Iris pigment epithelial cell (primary cell): ENCODE data around the gene IFNG-AS1.

ENCODE experiments used
- DNase-seq: peaks from one replicate; pipeline ENCODE4 v3.0.0-alpha.2; 2011; ENCODE audit warnings: low read depth

IFNG-AS1 gene

DNA sequence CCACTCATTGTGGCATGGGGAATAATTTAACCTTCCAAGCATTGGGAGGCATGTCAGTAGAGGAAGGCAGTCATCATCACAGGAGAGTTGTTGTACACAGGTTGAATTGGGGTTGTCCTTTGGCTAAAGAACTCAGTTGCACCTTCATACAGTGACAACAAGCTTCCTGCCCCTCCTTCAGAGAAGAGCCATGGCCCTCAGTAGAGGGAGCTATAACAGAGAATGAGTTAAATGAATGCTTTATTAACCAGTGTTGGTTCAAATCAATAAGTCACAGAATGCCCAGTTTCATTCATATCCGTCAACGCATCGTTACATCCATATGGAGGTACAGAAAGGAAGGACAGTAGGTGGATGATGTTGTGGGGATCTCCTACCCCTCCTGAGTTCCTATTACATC lies 4.8 kb downstream of the IFNG-AS1 start:
- no peak for DNase-seq

DNA sequence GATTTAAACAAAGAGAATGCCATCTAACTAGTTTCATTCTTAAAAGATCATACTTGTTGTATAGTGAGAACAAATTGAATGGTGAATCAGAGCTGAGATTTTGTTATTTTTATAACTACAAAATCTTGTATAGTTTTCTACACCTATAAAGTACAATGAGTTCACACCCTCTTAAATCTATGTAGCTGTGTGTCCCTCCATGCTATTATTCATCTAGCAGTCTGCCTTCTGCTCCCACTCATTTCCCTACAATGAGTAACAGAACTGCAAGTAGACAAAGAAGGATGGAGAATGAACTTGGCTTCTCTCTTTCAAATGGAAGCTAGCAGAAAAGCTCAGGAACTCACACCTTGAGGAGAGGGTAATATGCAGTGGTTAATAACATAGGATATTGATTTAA lies 7.1 kb downstream of the IFNG-AS1 start:
- DNase-seq, result no peak

DNA sequence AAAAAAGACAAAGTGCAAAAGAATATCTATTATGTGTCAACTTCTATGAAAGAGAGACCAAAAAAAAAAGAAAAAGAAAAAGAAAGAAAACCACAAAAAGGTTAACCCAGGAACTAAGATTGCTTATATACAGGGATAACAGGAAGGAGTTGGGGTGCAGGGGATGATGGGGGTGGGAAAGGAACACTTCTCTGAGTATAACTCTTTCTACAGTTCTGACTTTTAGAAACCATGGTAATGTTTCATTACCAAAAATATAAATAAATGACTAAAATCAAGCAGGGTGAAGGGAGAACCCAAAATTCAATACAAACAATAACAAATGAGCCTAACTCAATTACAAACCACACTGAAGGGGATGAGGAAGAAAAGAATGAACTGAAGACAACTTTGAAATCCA lies 9.1 kb downstream of the IFNG-AS1 start:
- DNase-seq, result no peak

DNA sequence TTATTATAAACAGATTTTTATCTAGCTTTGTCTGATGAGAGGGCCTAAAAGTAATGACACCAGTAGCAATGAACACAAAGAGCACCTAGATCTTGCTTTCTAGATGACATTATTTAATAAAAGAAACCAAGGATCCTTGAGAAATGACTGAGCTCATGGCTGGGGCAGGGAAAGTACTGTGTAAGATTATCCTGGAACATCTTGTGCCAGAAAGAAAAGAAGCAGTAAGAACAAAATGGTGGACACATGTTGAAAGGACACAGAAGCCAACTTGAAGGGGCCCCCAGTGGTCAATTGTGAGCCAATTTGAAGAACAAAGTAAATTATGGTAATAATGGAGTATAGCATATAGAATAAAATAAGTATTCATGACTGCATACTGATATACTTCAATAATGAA lies 10.0 kb downstream of the IFNG-AS1 start:
- DNase-seq, result no peak

DNA sequence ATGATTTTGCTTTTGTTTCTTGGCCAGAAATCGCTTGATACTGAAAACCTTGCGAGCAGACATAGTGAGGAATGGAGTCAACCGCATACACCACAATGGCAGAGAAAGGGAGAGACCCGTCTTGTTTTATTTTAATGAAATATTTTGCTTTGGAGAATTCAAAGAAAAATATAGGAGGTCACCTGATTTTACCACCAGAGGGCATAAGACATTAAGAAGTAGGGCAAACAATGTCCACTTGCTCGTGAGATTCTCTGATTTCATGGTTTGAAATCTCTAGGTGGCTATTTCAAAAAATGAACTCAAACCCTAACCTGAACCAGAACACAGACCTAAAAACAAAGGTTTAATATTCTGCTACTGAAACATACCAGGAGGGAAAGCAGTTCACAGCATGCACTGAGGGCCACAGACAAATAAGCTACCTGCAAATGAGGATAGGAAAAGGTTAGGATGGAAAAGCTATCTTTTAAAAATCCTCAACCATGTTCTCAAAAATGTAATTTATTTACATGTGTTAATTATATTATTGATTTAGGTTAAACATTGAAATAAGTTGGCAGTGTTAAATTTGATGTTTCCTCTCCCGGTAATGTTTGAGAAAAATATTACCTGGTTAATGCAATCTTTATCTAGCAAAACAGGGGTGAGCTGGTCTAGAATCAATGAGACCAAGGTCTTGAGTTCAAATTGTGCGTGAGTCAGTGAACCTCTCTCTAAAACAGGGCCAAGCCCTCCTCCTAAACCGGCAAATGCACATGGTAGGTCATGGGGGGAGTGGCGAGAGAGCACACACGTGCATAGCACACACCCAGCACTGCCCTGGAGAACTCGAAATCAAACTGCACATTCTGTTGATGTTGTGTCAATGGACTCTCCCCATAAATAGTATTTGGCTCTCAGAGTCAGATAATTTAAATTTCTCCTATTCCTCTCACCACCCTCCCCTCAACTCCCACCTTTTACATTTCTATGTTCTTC lies 12.5 kb downstream of the IFNG-AS1 start:
- peak; percentile 17 for DNase-seq

DNA sequence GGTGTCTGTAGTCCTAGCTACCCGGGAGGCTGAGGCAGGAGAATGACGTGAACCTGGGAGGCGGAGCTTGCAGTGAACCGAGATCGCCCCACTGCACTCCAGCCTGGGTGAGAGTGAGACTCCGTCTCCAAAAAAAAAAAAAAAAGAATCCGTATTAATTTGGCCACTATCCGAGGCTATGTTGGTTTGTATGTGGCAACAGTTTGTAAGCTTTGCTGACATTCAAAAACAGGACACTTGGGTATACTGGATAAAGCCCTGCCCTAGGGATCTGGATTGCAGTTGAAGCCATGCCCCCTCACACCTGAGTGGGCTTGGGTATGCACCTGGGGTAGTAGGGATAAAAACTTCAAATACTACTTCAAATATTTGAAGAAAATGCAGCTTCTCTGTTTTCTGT lies 14.5 kb downstream of the IFNG-AS1 start:
- no peak for DNase-seq

DNA sequence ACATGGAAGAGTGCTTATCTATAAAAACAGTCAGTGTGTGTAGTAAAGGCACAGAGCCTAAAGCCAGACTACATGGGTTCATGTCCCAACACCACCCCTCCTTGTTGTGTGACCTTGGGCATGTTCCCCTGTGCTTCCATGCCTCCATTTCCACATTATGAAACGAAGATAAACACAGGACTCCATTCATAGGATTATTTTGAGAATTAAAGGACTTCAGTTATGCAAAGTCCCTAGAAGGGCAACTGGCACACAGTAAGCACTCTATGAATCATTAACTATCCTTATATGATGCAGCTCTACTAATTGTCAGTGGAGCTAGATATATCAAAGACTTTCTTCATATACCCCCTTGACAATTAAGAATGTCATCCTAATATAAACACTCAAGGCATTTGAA lies 17.8 kb downstream of the IFNG-AS1 start:
- no peak for DNase-seq

DNA sequence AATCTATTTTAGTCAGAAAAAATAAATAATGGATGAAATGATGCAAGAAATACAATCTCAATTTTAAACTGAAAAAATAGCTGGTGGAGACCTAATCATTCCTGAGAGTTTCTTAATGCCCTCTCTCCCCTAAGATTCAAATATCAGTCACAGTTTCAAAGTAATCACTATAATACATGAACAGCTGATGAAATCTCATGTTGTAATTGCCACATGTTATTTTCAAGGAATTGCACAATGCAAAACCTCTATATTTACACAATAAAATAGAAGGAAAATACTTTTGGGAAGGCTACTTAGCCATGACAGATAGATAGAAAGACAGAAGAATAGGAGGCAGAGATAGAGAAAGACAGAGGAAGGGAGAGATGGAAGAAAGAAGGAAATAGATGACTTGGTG lies 18.2 kb downstream of the IFNG-AS1 start:
- peak; percentile 52 for DNase-seq

DNA sequence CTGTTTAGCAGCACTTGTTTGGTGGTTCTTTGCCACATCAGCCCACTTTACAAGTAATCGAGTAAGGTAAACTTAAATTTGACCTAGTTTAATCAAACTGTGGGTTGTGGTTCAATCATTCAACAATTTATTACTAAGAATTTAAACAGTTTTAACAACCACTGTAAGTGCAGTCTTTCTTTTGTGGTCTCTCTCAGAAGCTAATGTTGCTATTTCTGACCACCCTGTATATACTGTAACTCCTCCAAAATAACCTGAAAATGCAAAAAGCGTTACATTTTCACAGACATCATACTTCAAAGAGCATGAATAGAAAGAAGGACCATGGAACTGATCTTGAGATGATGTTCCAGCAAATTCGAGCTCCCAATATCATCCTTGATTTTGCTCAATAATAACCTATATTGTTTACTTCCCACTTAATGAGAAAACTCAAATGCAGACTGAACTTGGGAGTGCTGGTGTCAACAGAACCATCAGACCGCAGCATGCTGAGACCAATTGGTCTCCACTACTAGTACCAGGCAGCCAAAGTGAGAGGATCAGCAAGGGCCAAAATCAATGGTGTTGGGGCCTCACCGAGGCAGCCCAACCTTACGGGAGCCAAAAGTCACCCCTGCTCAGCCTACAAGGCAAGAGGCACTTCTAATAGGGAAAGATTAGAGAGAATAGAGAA lies 22.1 kb downstream of the IFNG-AS1 start:
- no peak for DNase-seq

DNA sequence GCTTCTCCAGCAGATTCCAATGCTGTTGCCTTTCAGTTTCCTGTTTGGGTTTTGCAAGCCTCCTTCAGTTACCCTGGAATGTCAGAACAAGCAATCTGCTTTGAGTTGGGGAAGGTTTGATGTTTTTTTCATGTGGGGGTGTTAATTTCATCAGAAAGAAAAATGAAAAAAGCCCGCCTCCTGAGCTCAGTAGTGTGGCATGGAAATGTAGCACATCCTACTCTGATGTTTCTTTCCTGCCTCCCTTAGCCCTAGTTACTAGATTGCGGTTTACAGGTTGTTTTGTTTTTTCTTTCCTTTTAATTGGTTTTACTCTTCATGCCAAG lies 22.6 kb downstream of the IFNG-AS1 start:
- peak; percentile 38 for DNase-seq

DNA sequence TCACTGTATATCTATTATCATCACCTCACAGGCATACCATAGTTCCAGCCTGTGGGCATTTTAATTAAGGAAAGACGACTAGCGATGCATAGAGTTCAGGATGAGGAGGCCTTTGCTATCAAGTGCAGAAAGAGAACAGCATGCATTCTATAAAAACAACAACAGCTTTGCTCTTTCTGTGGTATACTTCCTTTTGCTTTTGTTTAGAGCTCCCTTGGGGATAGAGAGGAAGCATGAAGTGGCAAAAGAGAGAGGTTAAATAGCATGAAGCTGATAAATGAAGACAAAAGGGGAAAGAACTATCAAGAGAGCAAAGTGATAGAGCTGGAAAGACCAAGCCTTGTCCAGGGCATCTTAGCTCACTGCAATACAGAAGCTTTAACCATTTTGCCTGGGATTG lies 23.5 kb downstream of the IFNG-AS1 start:
- DNase-seq, result no peak

DNA sequence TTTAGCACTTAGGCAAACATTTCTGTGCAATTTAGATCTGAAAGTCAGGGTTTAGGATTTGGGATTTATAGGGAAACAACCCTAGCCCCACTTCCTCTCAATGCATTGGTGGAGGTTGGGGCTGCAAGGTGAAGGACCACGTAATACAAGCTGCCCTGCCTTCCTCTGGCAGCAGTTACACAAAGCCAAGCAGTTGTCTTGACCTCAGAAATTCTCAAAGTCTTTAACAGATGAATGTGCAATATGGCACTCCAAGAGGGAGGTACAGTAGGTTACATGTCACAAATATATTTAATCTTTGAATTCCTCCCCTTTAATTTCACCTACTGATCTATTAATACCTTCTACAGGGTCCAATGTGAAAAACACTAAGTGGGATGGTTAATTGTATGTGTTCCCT lies 23.9 kb downstream of the IFNG-AS1 start:
- DNase-seq, result no peak

DNA sequence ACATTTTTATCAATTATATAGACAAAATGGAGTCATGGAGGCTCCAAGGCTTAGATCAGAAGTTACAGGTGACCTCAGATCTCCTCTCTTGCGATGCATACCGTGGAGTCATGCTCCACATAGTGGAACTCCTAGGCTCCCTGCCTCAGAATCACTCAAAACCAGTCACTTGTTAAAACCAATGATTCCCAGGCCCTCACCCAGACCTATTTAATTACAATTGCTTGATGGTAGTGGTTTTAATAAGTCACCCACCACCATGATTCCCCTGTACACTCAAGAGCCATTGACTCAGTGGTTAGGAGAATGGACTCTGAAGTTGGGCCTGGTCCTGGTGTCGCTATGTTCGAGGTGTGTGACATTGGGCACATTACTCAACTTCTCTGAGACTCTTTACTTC lies 26.9 kb downstream of the IFNG-AS1 start:
- DNase-seq, result no peak

DNA sequence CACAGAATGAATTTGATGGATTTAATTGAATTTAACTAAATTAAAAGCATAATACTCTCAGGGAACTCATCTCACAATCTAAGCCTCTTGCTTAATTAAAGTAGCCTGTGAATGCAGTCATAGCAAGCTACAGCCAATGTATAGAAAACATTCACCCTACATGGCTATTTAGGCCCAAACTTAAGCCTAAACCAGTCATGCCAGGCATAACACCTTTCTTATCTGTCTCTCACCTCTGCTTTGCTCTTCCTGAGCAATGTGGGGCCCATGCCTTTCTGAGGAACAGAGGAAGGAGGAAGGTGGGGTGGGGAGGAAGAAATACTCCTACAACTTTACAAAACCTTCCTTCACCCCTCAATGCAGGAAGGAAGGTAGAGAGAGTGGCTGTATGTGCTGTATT lies 29.1 kb downstream of the IFNG-AS1 start:
- no peak for DNase-seq

DNA sequence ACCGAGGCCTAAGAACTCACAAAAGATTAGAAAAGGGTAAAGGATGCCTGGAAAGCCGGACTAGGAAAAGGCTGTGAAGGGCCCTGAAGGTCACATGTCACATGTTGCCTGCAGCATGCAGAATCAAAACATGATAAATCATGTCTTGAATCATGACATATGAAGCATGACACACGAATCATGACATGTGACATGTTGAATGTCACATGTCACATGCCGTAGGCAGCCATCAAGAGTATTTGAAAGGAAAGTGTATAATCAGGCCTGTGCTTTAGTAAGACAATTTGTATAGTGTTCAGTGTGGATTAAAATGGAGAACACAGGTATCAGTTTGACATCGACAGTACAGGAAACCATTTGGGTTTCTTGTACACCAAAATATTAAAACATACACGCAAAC lies 30.8 kb downstream of the IFNG-AS1 start:
- no peak for DNase-seq

DNA sequence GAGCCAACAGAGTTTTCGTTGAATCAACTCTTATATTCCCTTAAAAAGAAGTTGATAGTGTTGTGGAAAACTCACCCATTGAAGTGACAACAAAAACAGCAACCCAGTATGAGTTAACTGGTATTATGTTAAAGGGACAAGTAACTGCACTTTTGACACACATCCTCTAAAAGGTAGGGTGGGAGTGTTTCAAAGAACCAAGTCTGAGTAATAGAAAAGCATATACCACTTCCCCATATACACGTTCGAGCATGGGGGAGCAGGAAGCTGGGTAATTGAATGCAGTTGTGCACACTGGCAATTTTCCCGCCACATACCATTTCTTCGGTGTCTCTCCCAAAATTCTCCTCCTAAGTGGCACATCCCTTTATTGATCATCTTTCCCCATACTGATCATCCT lies 31.5 kb downstream of the IFNG-AS1 start:
- no peak for DNase-seq

DNA sequence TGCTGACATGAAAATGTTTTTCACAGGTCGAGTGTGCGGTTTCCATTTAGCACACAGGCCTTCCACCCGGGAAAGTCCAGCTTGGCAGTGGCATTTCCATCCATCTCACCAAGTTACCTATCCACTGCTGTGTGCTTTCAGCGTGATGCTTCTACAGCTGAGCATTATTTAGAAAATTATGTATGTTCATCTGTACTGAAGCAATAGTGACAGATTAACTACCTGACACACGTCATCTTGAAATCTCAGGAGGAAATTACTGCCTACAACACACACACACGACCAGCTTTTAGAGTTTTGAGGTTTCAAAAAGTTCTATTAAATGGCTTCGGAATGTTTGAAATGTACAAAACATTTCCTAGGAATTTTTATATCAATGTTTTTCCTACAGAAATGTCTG lies 39.4 kb downstream of the IFNG-AS1 start:
- no peak for DNase-seq

DNA sequence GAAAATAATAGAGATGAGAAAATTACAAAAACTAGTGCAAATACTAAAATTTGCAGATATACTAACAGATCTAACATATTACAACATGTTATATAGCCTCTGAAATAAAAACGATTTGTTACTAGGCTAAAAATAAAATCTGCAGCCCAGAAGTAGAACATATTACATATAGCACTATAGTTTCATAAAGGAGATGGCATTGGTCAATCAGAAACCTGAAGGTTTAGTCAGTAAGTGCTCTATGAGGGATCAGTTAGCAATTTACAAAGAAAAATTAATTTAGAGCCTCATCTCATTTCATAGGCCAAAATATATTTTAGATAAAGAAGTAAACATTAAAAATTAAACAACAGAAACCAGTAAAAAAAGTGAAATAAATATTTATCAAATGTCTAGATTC lies 41.0 kb downstream of the IFNG-AS1 start:
- DNase-seq, result no peak

DNA sequence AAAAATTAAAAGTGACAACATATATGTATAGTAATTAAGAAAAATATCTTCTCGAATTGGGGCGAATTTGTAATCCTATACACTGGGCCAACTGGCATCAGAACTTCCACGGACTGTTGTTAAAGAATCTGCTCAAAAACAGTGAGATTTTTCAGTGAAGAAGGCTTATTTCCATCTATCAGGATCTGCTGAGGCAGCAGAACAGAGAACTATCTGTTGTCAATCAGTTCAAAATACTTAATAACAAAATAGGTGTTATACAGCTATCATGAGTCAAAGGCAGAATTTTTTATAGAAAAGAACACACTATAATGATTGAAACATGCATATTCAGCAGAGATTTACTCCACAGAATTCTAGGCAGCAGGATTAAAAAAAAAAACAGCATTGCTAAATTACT lies 41.9 kb downstream of the IFNG-AS1 start:
- no peak for DNase-seq

DNA sequence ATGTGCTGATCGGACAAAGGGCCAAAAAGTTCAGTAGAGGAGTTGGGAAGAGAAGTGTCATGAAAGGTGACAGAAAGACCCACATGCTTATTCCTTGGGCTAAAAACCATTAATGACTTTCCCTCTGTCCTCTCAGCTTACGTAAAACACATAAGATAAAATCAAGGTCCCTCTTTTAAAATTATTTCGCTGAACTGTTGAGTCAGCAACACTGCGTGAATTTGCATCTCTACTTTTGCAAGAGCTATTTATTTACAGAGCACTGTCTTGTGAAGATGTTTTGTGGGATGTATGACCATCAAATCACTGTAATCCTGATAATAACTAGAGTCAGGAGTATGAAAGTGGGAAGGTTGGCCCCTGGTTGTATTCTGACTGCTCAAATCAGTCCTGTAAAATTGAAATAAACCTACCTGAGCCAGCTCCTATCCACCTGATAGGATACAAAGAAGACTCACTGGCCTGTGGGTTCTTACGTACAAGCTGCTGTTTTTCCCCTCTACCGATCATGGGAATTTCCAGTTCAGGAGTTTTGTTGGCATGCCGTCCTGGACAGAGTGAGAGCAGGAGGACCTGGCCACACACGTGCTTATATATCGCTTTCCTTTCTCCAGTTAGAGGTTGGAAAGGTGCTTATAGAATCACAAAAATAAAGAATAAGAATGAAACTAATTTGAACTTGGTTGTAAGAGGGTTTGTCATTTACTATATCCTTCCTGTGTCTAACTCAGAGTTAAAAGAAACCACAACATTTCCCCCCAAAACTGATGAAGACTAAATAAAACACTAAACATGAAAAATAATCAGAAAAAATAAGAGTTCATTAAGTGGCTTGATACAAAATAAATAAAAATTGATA lies 42.9 kb downstream of the IFNG-AS1 start:
- no peak for DNase-seq

DNA sequence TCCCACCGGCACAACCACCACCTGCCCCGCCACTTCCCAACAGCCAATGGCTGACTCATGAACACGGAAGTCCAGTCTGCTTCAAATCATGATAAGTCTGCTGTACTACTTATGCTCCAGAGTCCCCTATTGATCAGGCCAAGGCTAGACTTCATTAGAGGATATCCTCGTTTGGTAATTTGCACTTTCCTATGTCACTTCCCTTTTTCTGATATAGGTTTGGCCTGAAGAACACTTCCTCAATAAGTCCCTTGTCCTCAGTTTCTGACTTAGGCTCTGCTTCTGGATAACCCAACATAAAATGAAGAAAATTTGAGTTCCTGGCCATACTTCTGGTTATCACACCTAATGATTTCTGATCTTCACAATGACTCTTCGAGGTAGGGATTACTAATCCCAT lies 45.3 kb downstream of the IFNG-AS1 start:
- DNase-seq, result no peak

DNA sequence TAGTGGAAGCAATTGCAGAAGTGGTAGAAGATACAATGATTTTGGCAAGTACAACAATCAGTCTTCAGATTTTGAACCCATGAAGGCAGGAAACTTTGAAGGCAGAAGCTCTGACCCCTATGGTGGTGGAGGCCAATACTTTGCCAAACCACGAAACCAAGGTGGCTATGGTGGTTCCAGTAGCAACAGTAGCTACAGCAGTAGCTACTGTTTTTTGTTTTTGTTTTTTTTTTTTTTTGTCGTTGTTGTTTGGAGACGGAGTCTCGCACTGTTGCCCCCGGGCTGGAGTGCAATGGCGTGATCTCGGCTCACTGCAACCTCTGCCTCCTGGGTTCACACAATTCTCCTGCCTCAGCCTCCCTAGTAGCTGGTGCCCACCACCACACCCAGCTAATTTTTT lies 47.4 kb downstream of the IFNG-AS1 start:
- DNase-seq, result no peak
